ENCODE data around the gene SLC25A21.

SLC25A21 gene

DNA sequence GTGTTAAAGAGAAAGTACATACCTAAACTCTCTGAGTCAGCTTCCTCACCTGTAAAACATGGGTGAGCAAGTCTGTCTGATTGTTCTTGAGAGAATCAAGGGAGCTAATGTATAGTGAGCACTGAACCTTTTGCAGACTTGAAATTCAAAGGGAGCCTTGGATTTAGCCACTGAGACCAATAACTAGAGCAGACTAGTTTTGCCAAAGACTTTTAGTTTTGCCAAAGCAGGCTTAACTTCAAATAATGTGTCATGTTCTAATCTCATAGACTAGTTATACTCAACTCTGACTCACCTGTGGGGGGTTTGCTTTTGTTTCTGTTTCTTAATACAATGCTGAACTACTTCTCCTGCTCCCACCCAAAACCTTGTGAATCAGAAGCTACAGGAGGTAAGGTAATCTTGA lies 123.7 kb downstream of the SLC25A21 start:
- DNase-seq (ENCODE audit: low spot score), result no peak
- TF ChIP-seq, protein P1, sequence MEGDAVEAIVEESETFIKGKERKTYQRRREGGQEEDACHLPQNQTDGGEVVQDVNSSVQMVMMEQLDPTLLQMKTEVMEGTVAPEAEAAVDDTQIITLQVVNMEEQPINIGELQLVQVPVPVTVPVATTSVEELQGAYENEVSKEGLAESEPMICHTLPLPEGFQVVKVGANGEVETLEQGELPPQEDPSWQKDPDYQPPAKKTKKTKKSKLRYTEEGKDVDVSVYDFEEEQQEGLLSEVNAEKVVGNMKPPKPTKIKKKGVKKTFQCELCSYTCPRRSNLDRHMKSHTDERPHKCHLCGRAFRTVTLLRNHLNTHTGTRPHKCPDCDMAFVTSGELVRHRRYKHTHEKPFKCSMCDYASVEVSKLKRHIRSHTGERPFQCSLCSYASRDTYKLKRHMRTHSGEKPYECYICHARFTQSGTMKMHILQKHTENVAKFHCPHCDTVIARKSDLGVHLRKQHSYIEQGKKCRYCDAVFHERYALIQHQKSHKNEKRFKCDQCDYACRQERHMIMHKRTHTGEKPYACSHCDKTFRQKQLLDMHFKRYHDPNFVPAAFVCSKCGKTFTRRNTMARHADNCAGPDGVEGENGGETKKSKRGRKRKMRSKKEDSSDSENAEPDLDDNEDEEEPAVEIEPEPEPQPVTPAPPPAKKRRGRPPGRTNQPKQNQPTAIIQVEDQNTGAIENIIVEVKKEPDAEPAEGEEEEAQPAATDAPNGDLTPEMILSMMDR (IDR thresholded peaks at IDR 0.05; ENCODE audit: extremely low read depth, missing control alignments), result no peak

DNA sequence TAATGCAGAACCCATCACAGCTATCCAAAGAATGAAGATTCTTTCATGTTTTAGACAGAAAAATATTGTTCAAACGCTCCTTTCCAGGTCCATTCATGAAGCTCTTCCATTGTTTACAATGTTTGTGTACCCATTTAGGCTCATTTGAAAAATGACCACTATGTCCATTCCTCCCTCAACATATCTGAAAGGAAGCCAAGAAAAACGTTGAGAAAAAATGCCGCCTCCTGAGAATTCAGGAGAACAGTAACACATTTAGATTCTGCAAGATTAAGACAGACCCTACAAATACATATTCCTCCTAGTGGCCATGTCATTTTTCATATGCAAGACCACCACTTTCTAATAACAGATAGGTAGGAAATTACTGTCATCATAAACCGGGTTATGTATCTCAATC lies 124.4 kb downstream of the SLC25A21 start:
- DNase-seq (ENCODE audit: low spot score), result no peak
- TF ChIP-seq, protein P1 (IDR thresholded peaks at IDR 0.05; ENCODE audit: extremely low read depth, missing control alignments), result no peak

DNA sequence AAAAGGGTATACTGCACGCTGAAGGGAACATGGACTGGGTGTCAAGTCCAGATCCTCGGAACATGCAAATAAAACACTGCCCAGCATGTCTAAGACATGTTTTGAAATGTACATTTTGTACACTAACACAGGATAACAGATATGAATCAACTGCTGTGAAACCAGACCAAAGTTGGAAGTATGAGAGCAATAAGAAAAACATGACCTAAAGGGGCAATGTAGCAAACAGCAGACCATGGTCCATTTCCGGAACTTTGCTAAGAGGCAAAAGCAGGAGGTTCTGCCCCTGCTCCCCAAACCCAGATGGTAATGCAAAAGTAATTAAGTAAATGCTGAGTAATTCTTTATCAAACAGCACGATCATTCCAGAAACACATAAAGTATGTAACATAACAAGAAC lies 125.2 kb downstream of the SLC25A21 start:
- DNase-seq (ENCODE audit: low spot score), result no peak
- TF ChIP-seq, protein P1 (IDR thresholded peaks at IDR 0.05; ENCODE audit: extremely low read depth, missing control alignments), result no peak

DNA sequence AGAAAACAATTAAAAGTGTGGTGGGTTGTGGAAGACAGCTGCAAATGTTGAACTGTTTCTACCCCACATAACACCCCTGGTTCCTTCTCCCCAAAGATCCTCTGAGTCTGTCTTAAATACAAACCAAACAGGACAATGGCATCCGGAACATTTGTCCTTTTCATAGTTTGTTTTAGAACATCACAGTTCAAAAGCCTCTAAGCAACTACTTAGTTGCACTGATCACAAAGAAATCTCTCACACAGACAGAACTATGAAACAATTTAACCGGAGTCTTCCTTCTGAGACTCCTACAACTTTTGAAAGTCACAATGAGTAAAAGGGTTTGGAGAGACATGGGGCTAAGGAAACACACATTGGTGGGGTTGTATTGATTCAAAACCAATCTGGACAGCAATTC lies 125.6 kb downstream of the SLC25A21 start:
- no peak for DNase-seq (ENCODE audit: low spot score)
- TF ChIP-seq, protein P1 (IDR thresholded peaks at IDR 0.05; ENCODE audit: extremely low read depth, missing control alignments), result no peak

DNA sequence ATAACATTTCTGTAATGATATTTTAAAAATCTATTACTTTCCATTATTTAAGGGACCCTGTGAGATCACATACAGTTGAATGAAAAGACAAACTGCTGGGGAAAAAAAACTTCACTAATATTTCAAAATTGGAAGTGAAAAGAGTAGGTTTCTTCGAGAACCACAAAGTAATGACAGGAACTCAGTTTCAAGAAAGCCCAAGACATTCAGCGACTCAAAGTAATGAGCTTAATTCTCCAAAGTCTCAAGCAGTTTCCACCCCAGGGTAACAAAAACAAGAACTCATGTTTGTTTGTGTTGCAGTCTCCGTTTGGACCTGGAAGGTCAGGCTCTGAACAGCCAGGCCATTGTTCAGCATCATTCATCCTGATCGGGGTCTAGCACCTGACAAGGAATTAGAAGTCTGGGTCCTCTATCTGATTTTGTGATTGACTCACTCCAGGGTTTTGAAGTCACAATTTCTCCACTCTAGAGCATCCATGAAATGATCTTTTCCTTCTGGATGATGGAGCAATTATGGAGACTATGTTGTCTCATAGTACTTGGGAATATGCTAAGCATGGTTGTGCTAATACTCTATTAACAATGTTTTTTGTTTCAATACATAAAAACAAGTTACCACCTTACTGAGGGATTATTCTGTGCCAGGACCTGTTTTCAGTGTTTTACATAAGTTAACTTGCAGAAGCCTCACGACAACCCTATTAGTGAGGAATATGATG lies 126.9 kb downstream of the SLC25A21 start:
- DNase-seq (ENCODE audit: low spot score), result no peak
- TF ChIP-seq, protein P1 (IDR thresholded peaks at IDR 0.05; ENCODE audit: extremely low read depth, missing control alignments), result no peak

DNA sequence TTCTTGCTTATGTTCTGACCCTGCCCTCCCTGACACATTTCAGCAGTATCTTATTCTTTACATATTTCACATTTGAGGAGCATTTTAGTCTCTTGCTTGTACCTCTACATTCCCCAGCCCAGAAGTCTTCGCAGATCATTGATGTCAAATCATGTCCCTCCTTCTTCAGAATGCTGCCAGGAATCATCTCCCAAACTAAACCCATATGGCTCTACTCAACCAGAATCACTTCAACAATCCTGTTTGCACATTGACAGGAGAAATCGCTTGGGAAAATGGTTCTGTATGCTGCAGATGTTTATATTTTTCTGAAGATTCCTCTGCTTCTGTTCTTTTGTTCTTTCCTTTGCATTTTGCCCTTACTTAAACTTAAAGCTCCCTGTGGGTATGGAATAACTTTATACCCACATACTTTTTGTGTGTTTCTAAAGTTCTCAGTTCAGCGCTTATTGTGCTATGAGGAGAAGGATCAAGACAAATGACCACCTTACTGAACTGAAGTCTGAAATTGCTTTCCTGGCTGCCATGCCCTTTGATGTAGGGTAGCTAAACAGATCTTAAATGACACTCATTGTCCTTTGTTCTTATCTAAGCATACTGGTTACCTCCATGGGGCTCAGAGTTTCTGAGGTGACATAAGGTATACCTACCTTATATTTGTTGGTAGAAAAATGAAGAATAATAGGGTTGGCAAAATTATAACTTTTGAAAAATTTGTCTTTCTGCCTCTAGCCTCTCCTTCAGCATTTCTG lies 134.6 kb downstream of the SLC25A21 start:
- TF ChIP-seq, protein P1 (IDR thresholded peaks at IDR 0.05; ENCODE audit: extremely low read depth, missing control alignments), result no peak
- DNase-seq (ENCODE audit: low spot score), result no peak

DNA sequence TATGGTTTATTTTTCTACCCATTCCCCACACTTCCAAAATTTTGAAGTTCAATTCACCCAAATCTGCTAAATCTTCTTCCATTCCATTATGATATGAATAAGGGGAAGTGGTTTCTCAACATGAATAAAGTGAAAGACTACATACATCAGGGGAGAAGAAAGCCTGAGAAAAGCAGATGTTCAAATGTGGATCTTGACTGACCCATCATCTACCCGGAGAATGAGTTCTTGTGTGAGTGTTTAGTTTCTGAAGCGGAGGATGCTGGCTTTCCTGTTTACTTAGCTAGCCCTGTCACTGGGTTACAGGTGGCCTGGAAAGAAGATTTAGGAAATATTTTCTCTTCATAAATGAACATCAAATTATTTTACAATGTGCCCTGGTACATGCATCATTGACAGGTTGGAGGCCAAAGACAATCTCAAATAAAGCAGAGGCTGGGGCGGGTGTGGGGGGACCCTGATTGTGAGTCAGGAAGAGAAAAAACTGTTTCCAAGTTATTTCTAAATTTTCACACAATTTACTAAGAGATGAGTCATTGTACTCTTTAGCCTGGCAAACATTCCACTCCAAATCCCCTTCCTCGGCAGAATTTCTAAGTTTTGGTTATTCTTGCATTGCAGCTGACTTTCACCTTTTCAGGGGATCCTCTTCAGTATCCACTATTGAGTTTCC lies 135.6 kb downstream of the SLC25A21 start:
- TF ChIP-seq, protein P1 (IDR thresholded peaks at IDR 0.05; ENCODE audit: extremely low read depth, missing control alignments), result no peak
- DNase-seq (ENCODE audit: low spot score), result no peak

Measured in GM20000 (cell line).